Neural crest cell (in vitro differentiated cells): ENCODE measurements around the gene HAPLN3. TPM values are rescaled to one million over a fixed set of nuclear protein-coding genes. Genes with fewer than 3 reads are reported as not detected.

ENCODE experiments used
- DNase-seq: peaks from one replicate; pipeline ENCODE4 v3.0.0; 2021; ENCODE audit warnings: low read depth, mixed read lengths, low spot score
- H3K27ac Mint-ChIP-seq: one replicate; pipeline ENCODE4 v1.8.0; 2021; ENCODE audit warnings: mild to moderate bottlenecking, mixed read lengths; ENCODE audit not compliant: unreplicated experiment
- H3K27me3 Mint-ChIP-seq: 2 replicates; pipeline ENCODE4 v1.8.0; 2021; ENCODE audit warnings: low read depth, mild to moderate bottlenecking, mixed read lengths
- H3K36me3 Mint-ChIP-seq: 2 replicates; pipeline ENCODE4 v1.8.0; 2021; ENCODE audit warnings: low read depth, mild to moderate bottlenecking, mixed read lengths
- H3K4me1 Mint-ChIP-seq: 2 replicates; pipeline ENCODE4 v1.8.0; 2021; ENCODE audit warnings: mixed read lengths
- H3K4me3 Mint-ChIP-seq: one replicate; pipeline ENCODE4 v1.8.0; 2021; ENCODE audit warnings: mild to moderate bottlenecking, mixed read lengths
- H3K9me3 Mint-ChIP-seq: 2 replicates; pipeline ENCODE4 v1.8.0; 2021; ENCODE audit warnings: mixed read lengths
- CTCF ChIP-seq: fragments of 200-600 bp; sonication (generic); conservative IDR thresholded peaks from 2 replicates; pipeline ENCODE4 v1.5.0; 2021; ENCODE audit warnings: antibody characterized with exemption, mild to moderate bottlenecking
- total RNA-seq: library from RNA; stranded (reverse); gene quantifications from 2 replicates; pipeline ENCODE4 v1.2.1, GENCODE V29; 2021

Gene HAPLN3
- total RNA-seq, 1 donor from 2014 or later: 2.9 TPM

GRCh38 chr15:88873786-88874185, 21.6 kb downstream of the HAPLN3 start:
- no peaks in the 10 kb centered on the region for H3K36me3 Mint-ChIP-seq
- H3K4me3 Mint-ChIP-seq: no peak overlapping the region
- no peaks in the 10 kb centered on the region for H3K27me3 Mint-ChIP-seq
- DNase-seq: no peak
- no peak overlapping the region for H3K27ac Mint-ChIP-seq
- H3K4me1 Mint-ChIP-seq: peaks cover 3% of the 10 kb centered on the region
- TF ChIP-seq CTCF: no peak
- H3K9me3 Mint-ChIP-seq: peaks cover 4% of the 10 kb centered on the region

DNA sequence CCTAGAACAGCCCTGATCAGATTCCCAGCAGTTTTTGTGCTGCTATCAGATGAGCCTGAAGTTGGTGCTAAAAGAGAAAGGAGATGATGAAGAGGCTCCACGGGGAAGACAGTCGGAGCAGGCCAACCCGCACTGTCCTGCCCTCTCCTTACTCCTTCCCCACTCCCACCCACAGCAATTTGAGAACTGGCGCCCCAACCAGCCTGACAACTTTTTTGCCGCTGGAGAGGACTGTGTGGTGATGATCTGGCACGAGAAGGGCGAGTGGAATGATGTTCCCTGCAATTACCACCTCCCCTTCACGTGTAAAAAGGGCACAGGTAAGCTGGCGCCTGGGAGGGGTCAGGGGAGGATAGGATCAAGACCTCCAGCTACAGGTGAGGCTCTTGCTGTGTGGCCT, 22.6 kb downstream of the HAPLN3 start:
- no peak overlapping the region for H3K27ac Mint-ChIP-seq
- no peak overlapping the region for H3K4me3 Mint-ChIP-seq

GRCh38 chr15:88872106-88872505, 23.2 kb downstream of the HAPLN3 start:
- DNase-seq: no peak
- no peaks in the 10 kb centered on the region for H3K36me3 Mint-ChIP-seq
- H3K4me3 Mint-ChIP-seq: no peak overlapping the region
- H3K27me3 Mint-ChIP-seq: no peaks in the 10 kb centered on the region
- no peak for TF ChIP-seq CTCF
- peaks cover 3% of the 10 kb centered on the region for H3K4me1 Mint-ChIP-seq
- H3K9me3 Mint-ChIP-seq: peaks cover 8% of the 10 kb centered on the region
- no peak overlapping the region for H3K27ac Mint-ChIP-seq

More for the DNA sequence above, 22.6 kb downstream of the HAPLN3 start:
- H3K36me3 Mint-ChIP-seq: no peaks in the 10 kb centered on the region
- peaks cover 6% of the 10 kb centered on the region for H3K9me3 Mint-ChIP-seq
- DNase-seq: no peak
- peaks cover 3% of the 10 kb centered on the region for H3K4me1 Mint-ChIP-seq
- H3K27me3 Mint-ChIP-seq: no peaks in the 10 kb centered on the region
- no peak for TF ChIP-seq CTCF

DNA sequence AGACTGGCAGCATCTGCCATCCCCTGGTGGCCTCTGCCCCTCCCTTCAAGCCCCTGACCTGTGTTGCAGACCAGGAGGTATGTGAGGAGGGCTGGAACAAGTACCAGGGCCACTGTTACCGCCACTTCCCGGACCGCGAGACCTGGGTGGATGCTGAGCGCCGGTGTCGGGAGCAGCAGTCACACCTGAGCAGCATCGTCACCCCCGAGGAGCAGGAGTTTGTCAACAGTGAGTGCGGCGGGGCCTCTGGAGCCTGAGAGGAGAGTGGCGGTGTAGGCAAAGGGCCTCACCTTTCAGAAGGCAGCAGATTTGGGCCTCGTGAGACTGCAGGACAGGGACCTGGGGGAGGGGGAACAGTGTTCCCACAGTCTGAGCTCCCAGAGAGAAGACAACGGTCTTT, 24.0 kb downstream of the HAPLN3 start:
- H3K27ac Mint-ChIP-seq: no peak overlapping the region
- DNase-seq: no peak
- H3K4me3 Mint-ChIP-seq: no peak overlapping the region
- H3K27me3 Mint-ChIP-seq: no peaks in the 10 kb centered on the region
- H3K4me1 Mint-ChIP-seq: peaks cover 3% of the 10 kb centered on the region
- H3K9me3 Mint-ChIP-seq: peaks cover 8% of the 10 kb centered on the region
- TF ChIP-seq CTCF: no peak
- H3K36me3 Mint-ChIP-seq: no peaks in the 10 kb centered on the region

GRCh38 chr15:88866295-88866881, 29.0 kb downstream of the HAPLN3 start:
- no peak overlapping the region for H3K4me3 Mint-ChIP-seq
- no peaks in the 10 kb centered on the region for H3K4me1 Mint-ChIP-seq

More at GRCh38 chr15:88866295-88866881, 29.0 kb downstream of the HAPLN3 start:
- Mint-ChIP-seq H3K36me3 (no peaks in the 10 kb centered on the region), H3K27me3 (no peaks in the 10 kb centered on the region), H3K27ac (no peak overlapping the region), H3K9me3 (peaks cover 8% of the 10 kb centered on the region)
- no peak for DNase-seq
- no peak for TF ChIP-seq CTCF
